ENCODE measurements around the gene ADISSP.

ADISSP gene

DNA sequence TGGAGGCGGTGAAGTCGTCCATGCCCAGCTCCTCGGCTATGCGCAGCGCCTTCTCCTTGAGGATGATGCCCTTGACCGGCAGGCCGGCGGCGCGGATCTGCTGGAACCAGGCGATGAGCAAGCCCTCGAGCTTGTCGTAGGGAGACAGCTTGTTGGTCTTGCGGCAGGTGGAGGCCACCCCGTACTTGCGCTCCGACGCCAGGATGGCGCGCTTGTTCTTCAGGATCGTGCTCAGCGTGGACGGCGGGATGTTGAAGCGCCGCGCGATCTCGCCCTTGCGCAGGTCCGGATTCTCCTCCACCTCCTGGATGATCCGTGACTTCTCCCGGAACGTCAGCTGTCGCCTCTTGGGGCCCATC is 18.6 kb upstream of the ADISSP start:
- H3K27me3 ChIP-seq (ENCODE audit: control insufficient read depth, insufficient read depth, low read length), result peaks cover 17% of the 10 kb centered on the region
- no peak overlapping the region for H3K27ac ChIP-seq (ENCODE audit: low read depth, low read length)
- peak overlapping the region; percentile 80 for H3K4me3 ChIP-seq (ENCODE audit: low read depth, low read length)
- H3K9me3 ChIP-seq (ENCODE audit: control insufficient read depth, insufficient read depth, low read depth, low read length), result no peaks in the 10 kb centered on the region
- peaks cover 5% of the 10 kb centered on the region for H3K36me3 ChIP-seq (ENCODE audit: control insufficient read depth, insufficient read depth, low read length)
- H3K4me1 ChIP-seq (ENCODE audit: control insufficient read depth, insufficient read depth, low read length), result peaks cover 10% of the 10 kb centered on the region; the same call in 1 of the 2 replicates
- H3K9ac ChIP-seq (ENCODE audit: low read length), result peak overlapping the region; percentile 83

DNA sequence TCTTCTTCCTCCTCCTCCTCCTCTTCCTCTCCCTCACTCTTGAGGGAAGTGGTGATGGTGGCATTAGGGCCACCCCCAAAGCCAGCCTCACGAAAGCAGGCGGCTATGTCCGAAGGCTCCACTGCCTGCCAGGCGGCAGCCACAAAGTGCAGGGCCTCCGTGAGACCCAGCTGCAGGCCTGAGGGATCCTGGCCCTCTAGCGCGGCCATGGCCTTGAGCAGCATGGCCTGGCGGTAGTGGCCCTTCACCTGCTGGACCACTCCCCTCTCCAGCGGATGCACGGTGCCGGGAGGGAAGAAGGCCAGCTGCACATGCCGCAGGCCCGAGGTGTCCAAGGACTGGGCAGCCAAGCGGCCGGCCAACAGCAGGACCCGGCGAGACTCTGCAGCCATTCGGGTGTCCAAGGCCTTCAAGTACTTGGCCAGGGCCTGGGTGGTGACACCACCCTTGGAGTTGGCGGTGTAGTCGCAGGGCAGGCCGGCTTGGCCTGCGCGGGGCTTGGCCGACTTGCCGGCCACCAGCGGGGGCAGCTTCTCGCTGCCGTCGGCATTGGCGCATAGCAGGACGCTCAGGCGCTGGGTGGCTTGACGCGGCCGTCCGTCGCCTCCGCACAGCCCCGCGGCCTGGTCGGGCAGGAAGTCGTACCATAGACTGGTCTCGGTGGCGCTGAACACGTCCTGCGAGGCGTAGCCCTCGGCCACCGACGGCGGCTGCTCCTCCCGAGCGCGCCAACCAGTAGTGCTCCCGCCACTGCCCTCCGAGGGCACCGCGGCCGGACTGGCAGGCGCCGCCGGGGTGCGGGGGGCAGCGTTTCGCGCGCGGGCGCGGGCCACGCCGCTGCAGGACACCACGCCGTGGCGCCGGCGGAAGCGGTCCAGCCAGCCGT is 17.9 kb upstream of the ADISSP start:
- H3K27ac ChIP-seq (ENCODE audit: low read depth, low read length), result no peak overlapping the region
- H3K4me3 ChIP-seq (ENCODE audit: low read depth, low read length), result peak overlapping the region; percentile 80
- H3K36me3 ChIP-seq (ENCODE audit: control insufficient read depth, insufficient read depth, low read length), result peaks cover 5% of the 10 kb centered on the region
- no peaks in the 10 kb centered on the region for H3K9me3 ChIP-seq (ENCODE audit: control insufficient read depth, insufficient read depth, low read depth, low read length)
- H3K4me1 ChIP-seq (ENCODE audit: control insufficient read depth, insufficient read depth, low read length), result peaks cover 10% of the 10 kb centered on the region; the same call in 1 of the 2 replicates
- peak overlapping the region; percentile 83 for H3K9ac ChIP-seq (ENCODE audit: low read length)
- peaks cover 23% of the 10 kb centered on the region for H3K27me3 ChIP-seq (ENCODE audit: control insufficient read depth, insufficient read depth, low read length)

DNA sequence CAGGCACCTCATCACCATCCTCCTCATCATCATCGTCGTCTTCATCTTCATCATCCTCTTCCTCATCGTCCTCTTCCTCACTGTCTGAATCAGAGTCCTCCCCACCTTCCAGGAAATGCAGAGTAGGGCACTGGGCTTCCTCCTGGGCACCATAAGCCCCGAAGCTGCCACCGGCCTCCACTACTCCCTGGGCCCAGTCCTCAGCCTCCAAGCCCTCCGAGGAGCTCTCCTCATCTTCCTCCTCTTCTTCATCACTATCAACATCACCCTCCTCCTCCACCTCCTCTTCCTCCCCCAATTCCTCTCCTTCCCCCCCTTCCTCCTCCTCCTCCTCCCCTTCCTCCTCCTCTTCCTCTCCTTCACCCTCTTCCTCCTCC is 17.3 kb upstream of the ADISSP start:
- H3K36me3 ChIP-seq (ENCODE audit: control insufficient read depth, insufficient read depth, low read length), result peaks cover 5% of the 10 kb centered on the region
- H3K9ac ChIP-seq (ENCODE audit: low read length), result no peak overlapping the region
- H3K4me3 ChIP-seq (ENCODE audit: low read depth, low read length), result 0 out of 2 replicates have a peak overlapping the region, but pooled peaks have one; percentile 80
- H3K27me3 ChIP-seq (ENCODE audit: control insufficient read depth, insufficient read depth, low read length), result peaks cover 29% of the 10 kb centered on the region
- no peaks in the 10 kb centered on the region for H3K9me3 ChIP-seq (ENCODE audit: control insufficient read depth, insufficient read depth, low read depth, low read length)
- no peak overlapping the region for H3K27ac ChIP-seq (ENCODE audit: low read depth, low read length)
- peaks cover 10% of the 10 kb centered on the region; the same call in 1 of the 2 replicates for H3K4me1 ChIP-seq (ENCODE audit: control insufficient read depth, insufficient read depth, low read length)

DNA sequence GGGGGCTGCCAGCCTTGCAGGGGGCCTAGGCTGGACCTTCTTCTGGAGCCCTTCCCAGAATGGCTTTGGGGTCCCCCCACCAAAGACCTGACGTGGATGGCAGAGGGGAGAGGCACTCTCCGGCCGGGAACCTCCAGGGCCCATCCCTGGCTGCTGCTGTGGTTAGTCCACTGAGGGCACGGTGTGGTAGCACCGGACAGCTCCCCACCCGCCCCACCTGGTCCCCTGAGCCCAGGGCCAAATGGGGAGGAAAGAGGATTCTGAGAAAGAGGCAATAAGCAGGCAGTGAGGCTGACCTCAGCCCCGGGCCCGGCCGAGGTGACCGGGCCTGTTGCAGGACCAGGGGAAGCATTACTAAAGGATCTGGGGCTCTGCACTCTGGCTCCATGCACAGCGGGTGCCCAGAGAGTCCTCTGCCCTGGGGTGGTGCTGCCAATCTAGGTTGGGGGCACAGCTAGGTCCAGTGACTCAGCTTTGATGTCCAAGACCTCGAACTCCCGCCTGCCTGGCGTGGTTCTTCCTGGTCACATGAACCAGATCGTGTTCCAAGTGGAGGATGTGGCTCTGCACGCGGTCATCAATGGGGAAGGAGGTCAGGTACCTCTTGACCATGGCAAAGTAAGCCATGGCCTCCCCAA is 16.8 kb upstream of the ADISSP start:
- Histone ChIP-seq H3K4me1 (ENCODE audit: control insufficient read depth, insufficient read depth, low read length) (peaks cover 10% of the 10 kb centered on the region; the same call in 1 of the 2 replicates), H3K9me3 (ENCODE audit: control insufficient read depth, insufficient read depth, low read depth, low read length) (no peaks in the 10 kb centered on the region), H3K9ac (ENCODE audit: low read length) (no peak overlapping the region), H3K27ac (ENCODE audit: low read depth, low read length) (no peak overlapping the region), H3K27me3 (ENCODE audit: control insufficient read depth, insufficient read depth, low read length) (peaks cover 35% of the 10 kb centered on the region), H3K36me3 (ENCODE audit: control insufficient read depth, insufficient read depth, low read length) (peaks cover 5% of the 10 kb centered on the region), H3K4me3 (ENCODE audit: low read depth, low read length) (no peak overlapping the region)

DNA sequence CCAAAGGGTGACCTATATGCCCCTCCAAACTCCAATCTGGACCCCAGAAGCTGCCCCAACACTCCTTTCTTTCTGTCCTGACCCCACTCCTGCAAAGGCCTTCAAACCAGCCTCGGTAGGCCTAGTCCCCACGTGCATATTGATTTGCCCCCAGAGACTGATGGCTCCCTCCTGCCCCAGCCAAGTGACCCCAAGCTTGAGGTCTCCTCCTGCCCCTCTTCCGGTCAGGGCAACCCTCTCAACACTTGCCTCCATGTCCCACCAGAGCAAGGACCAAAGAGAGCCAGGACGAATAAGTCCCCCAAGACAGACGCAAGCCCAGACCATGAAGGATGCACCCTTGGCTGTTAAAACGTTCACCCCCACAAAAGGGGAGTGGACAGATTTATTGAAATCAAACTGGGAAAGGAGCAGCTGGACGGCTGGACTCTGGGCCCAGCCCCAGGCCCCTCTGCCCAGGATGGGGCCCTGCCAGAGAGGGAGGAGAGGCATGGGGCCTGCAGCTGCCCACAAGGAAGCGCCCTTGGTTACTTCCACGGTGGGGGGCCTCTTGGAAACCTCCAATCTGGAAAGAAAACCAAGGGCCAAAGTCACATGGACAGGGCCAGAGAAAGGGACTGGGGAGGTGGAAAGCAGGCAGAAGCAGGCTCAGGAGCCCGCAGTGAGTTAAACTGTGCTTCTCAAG is 16.1 kb upstream of the ADISSP start:
- Histone ChIP-seq H3K9ac (ENCODE audit: low read length) (no peak overlapping the region), H3K9me3 (ENCODE audit: control insufficient read depth, insufficient read depth, low read depth, low read length) (no peaks in the 10 kb centered on the region), H3K27ac (ENCODE audit: low read depth, low read length) (no peak overlapping the region), H3K36me3 (ENCODE audit: control insufficient read depth, insufficient read depth, low read length) (peaks cover 5% of the 10 kb centered on the region), H3K4me3 (ENCODE audit: low read depth, low read length) (no peak overlapping the region), H3K4me1 (ENCODE audit: control insufficient read depth, insufficient read depth, low read length) (peaks cover 12% of the 10 kb centered on the region; the same call in 1 of the 2 replicates), H3K27me3 (ENCODE audit: control insufficient read depth, insufficient read depth, low read length) (peaks cover 41% of the 10 kb centered on the region)

DNA sequence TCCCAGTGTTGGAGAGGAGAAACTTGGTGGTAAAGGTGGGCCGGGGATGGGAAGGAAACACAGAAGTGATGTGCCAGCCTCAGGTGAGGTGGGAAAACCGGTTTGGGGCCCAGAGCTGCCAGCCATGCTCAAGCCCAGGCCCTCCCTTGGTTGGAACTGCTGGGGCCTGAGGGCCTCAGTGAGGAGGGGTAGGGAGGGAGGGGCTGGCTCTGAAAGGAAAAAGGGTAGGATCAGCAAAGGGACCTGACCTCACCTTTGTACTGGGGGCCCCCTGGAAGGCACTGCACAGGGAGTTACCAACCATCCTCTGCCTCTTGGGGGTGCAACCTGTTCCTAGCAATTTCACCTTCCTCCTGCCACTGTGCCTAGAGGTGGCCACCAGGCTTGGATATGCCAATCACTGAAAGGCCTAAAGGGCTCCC is 15.5 kb upstream of the ADISSP start:
- Histone ChIP-seq H3K27me3 (ENCODE audit: control insufficient read depth, insufficient read depth, low read length) (peaks cover 41% of the 10 kb centered on the region), H3K9ac (ENCODE audit: low read length) (no peak overlapping the region), H3K4me3 (ENCODE audit: low read depth, low read length) (no peak overlapping the region), H3K36me3 (ENCODE audit: control insufficient read depth, insufficient read depth, low read length) (peaks cover 5% of the 10 kb centered on the region), H3K9me3 (ENCODE audit: control insufficient read depth, insufficient read depth, low read depth, low read length) (no peaks in the 10 kb centered on the region), H3K4me1 (ENCODE audit: control insufficient read depth, insufficient read depth, low read length) (peaks cover 14% of the 10 kb centered on the region; the same call in 1 of the 2 replicates), H3K27ac (ENCODE audit: low read depth, low read length) (no peak overlapping the region)

DNA sequence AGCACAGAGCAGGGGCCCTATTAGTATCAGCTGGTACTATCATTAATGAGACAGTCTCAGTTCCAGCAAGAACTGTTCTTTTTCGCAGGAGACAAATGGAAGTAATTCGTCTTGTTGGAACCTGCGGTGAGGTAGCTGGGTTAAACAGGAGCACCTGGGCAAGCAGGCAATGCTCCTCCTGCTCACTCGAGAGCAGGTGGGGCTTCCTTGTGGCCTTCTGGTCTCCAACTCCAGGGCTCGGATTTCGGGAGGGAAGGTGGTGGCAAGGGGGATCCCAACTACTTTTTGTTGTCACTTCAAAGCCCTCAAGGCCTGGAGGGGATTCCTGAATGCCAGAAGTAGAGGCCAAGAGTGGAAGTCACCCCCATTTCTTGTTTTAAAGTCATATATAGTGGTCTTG is 15.0 kb upstream of the ADISSP start:
- H3K4me1 ChIP-seq (ENCODE audit: control insufficient read depth, insufficient read depth, low read length), result peaks cover 18% of the 10 kb centered on the region; the same call in 1 of the 2 replicates

DNA sequence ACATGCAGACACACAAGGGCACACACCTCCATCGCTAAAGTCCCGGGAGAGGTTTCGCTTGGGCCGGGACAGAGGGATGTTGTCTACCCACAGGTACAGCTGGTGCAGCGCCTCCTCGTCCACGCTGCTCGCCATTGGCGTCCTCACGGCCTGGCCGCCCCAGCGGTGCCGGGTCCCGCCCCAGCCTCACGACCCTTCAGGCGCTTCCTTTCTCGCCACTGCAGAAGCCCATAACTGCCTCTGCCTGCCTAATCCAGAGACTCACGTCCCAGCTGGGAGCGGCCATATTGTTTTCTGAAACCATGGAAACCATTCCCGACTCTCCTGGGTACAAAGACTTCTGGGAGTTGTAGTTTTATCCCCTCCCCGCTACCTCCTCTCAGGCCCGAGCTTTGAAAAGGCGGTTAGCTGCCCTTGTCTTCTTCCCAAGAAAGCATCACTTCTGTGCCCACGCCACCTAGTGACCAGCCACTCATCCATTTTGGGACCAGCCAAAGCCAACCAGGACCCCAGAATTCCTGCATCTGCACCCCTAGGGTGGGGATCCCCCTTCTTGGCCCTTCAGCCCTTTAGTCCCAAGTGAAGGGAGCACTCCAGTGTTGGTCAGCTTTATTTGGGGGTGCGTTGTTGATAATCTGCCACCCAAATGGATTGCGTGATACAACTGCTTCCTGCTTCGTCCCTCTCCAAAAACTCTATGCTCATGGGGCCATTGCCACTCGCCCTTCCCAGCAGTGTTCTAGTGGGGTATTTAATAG is 13.8 kb upstream of the ADISSP start, which contains the start of gene SPEF1:
SPEF1 (minus strand) TSS at position 296 of the 758 bp plus-strand sequence; CDS start at position 135, 161 bp downstream.
- Histone ChIP-seq H3K4me3 (ENCODE audit: low read depth, low read length) (peak within 1 kb of the TSS; percentile 66), H3K4me1 (ENCODE audit: control insufficient read depth, insufficient read depth, low read length) (peaks cover 24% of the 10 kb centered on the region), H3K9ac (ENCODE audit: low read length) (peak within 1 kb of the TSS; percentile 31), H3K27ac (ENCODE audit: low read depth, low read length) (no peak within 1 kb of the TSS), H3K9me3 (ENCODE audit: control insufficient read depth, insufficient read depth, low read depth, low read length) (no peaks in the 10 kb centered on the region), H3K27me3 (ENCODE audit: control insufficient read depth, insufficient read depth, low read length) (peaks cover 49% of the 10 kb centered on the region), H3K36me3 (ENCODE audit: control insufficient read depth, insufficient read depth, low read length) (peaks cover 5% of the 10 kb centered on the region)

More for the DNA sequence above, 15.0 kb upstream of the ADISSP start:
- peaks cover 5% of the 10 kb centered on the region for H3K36me3 ChIP-seq (ENCODE audit: control insufficient read depth, insufficient read depth, low read length)
- H3K9ac ChIP-seq (ENCODE audit: low read length), result no peak overlapping the region
- no peaks in the 10 kb centered on the region for H3K9me3 ChIP-seq (ENCODE audit: control insufficient read depth, insufficient read depth, low read depth, low read length)
- H3K4me3 ChIP-seq (ENCODE audit: low read depth, low read length), result no peak overlapping the region
- no peak overlapping the region for H3K27ac ChIP-seq (ENCODE audit: low read depth, low read length)
- H3K27me3 ChIP-seq (ENCODE audit: control insufficient read depth, insufficient read depth, low read length), result peaks cover 43% of the 10 kb centered on the region

DNA sequence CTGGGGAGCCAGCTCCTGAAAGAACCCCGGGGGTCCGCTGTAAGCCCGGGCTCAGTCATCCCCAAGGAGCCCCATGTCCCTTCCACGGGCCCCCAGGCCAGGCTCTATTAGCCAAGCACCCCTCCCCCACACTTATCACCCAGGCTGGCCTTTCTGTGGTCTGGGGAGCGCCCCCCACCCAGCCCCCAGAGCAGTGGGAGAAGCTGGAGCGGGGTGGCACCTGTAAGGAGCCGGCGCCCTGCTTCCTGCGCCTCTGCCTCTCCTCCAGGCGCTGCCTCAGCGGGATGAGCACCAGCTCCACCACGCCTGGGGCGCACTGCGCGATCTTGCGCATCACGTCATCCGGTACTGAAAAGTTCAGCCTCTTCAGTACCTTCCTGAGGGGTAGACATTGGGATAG is 11.4 kb upstream of the ADISSP start:
- no peak overlapping the region for H3K9ac ChIP-seq (ENCODE audit: low read length)
- H3K27ac ChIP-seq (ENCODE audit: low read depth, low read length), result no peak overlapping the region
- H3K4me1 ChIP-seq (ENCODE audit: control insufficient read depth, insufficient read depth, low read length), result peaks cover 14% of the 10 kb centered on the region
- H3K27me3 ChIP-seq (ENCODE audit: control insufficient read depth, insufficient read depth, low read length), result peaks cover 63% of the 10 kb centered on the region
- peak overlapping the region; percentile 80 for H3K4me3 ChIP-seq (ENCODE audit: low read depth, low read length)
- no peaks in the 10 kb centered on the region for H3K36me3 ChIP-seq (ENCODE audit: control insufficient read depth, insufficient read depth, low read length)
- H3K9me3 ChIP-seq (ENCODE audit: control insufficient read depth, insufficient read depth, low read depth, low read length), result no peaks in the 10 kb centered on the region

All from HUES6 (cell line).